WTC11 (cell line): Measurements from ENCODE around the gene NEURL4.

Source experiments
- ESRRA ChIP-seq: sonication (generic); formaldehyde crosslinking; IDR thresholded peaks from 2 replicates; pipeline ENCODE4 v1.8.1; 2022; ENCODE audit warnings: mild to moderate bottlenecking, missing genetic modification reagents, borderline replicate concordance
- IRF2 ChIP-seq: sonication (generic); formaldehyde crosslinking; IDR thresholded peaks from 2 replicates; pipeline ENCODE4 v1.8.0; 2022; ENCODE audit warnings: low read depth, missing genetic modification reagents, borderline replicate concordance
- JAZF1 ChIP-seq: fragments of 250-450 bp; sonication (Bioruptor Pico); IDR thresholded peaks from 2 replicates; pipeline ENCODE4 v1.9.0; 2021; ENCODE audit warnings: moderate library complexity, mild to moderate bottlenecking, inconsistent platforms
- SOX15 ChIP-seq: fragments of 250-450 bp; sonication (Bioruptor Pico); IDR thresholded peaks from 2 replicates; pipeline ENCODE4 v1.9.0; 2021; ENCODE audit warnings: mild to moderate bottlenecking
- SP1 ChIP-seq: sonication (generic); formaldehyde crosslinking; conservative IDR thresholded peaks from 2 replicates; pipeline ENCODE4 v1.8.1; 2022; ENCODE audit warnings: missing genetic modification reagents
- ZNF138 ChIP-seq: sonication (generic); formaldehyde crosslinking; conservative IDR thresholded peaks from 2 replicates; pipeline ENCODE4 v1.8.1; 2022; ENCODE audit warnings: mild to moderate bottlenecking, moderate library complexity, missing genetic modification reagents
- TF ChIP-seq, protein P1 (sequence below): fragments of 200-600 bp; IDR thresholded peaks from 2 replicates; pipeline ENCODE4 v1.8.0; 2022; ENCODE audit warnings: antibody characterized with exemption
- TF ChIP-seq, protein P2 (sequence below): sonication (generic); formaldehyde crosslinking; IDR thresholded peaks from 2 replicates; pipeline ENCODE4 v1.8.1; 2022; ENCODE audit warnings: mild to moderate bottlenecking, moderate library complexity, missing genetic modification reagents

DNA sequence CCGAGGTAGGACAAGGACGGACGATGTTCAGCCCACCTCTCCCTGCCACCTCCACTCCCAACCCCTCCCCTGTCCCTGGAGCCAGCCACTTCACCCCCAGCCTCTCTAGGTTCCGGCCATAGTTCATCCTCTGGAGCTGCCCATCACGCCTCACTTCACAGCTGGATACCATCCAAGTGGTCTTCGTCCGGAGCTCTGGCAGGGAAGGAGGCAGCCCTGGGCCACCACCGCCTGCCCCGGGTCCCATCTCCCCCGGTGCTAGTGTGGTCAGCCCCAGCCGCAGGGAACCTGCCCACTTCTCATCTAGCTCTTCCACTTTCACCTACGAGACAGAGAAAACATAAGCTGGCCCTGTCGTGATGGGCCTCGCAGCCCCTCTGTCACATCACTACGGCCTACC is 7.7 kb downstream of the NEURL4 start:
- TF ChIP-seq, protein P1, sequence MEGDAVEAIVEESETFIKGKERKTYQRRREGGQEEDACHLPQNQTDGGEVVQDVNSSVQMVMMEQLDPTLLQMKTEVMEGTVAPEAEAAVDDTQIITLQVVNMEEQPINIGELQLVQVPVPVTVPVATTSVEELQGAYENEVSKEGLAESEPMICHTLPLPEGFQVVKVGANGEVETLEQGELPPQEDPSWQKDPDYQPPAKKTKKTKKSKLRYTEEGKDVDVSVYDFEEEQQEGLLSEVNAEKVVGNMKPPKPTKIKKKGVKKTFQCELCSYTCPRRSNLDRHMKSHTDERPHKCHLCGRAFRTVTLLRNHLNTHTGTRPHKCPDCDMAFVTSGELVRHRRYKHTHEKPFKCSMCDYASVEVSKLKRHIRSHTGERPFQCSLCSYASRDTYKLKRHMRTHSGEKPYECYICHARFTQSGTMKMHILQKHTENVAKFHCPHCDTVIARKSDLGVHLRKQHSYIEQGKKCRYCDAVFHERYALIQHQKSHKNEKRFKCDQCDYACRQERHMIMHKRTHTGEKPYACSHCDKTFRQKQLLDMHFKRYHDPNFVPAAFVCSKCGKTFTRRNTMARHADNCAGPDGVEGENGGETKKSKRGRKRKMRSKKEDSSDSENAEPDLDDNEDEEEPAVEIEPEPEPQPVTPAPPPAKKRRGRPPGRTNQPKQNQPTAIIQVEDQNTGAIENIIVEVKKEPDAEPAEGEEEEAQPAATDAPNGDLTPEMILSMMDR = no peak
- no peak for TF ChIP-seq JAZF1 (CRISPR knock-in tag)
- TF ChIP-seq SOX15 (CRISPR knock-in tag) = no peak
- no peak for TF ChIP-seq ZNF138 (CRISPR knock-in tag)
- no peak for TF ChIP-seq SP1 (CRISPR knock-in tag)
- TF ChIP-seq, protein P2, sequence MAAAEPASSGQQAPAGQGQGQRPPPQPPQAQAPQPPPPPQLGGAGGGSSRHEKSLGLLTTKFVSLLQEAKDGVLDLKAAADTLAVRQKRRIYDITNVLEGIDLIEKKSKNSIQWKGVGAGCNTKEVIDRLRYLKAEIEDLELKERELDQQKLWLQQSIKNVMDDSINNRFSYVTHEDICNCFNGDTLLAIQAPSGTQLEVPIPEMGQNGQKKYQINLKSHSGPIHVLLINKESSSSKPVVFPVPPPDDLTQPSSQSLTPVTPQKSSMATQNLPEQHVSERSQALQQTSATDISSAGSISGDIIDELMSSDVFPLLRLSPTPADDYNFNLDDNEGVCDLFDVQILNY (CRISPR knock-in tag) = no peak
- no peak for TF ChIP-seq IRF2 (CRISPR knock-in tag)
- TF ChIP-seq ESRRA (CRISPR knock-in tag) = no peak
